Measurements from ENCODE around the gene IL1R2. TPM values are rescaled to one million over a fixed set of nuclear protein-coding genes. Genes with fewer than 3 reads are reported as not detected.

IL1R2 gene
- total RNA-seq, 2 donors from 2014 or later = 0.73 TPM; not detected in 1

DNA sequence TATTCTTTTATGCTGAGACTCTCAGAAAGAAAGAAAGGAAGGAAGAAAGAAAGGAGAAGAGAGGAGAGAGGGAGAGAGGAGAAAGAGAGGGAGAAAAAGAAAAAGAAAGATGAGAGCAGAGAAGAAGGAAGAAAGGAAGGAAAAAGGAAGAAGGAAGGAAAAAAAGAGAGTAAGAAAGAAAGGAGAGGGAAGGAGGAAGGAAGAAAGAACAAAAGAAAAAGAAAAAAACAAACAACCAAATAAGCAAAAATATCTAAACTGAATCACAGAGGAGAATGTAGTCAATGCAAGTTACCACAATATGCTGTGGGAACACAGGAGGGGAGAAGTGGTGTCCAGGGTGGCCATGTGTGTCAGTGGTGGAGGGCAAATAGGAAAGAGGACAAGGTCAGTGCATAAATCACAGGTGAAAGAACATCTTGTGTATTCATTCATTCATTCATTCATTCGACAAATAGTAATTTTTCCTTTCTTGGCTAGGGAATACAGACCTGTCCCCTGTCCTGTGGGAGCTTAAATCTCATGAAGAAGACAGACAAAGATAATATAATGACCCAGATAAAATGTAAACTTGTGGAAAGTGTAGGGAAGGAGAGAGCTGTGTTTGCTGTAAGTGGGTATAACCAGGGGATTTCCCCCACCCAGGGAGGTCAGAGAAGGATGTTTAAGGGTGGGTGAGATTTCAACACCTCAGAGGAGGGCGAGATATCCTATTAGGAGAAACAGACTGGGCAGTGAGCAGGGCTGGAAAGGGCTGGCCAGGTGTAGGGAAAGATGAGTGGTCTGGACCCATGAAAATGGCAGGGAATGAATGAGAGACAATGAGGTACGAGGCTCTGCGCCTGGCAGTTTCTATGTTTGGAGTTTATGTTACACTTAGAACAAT is 50.7 kb downstream of the IL1R2 start:
- Histone ChIP-seq H3K27ac (ENCODE audit: low read depth, low read length) (no peak overlapping the region), H3K9me3 (ENCODE audit: control insufficient read depth, low read length) (no peaks in the 10 kb centered on the region), H3K36me3 (ENCODE audit: control insufficient read depth, insufficient read depth, low read length) (no peaks in the 10 kb centered on the region), H3K9ac (ENCODE audit: extremely low read depth, low read length, poor library complexity, severe bottlenecking) (no peak overlapping the region), H3K4me1 (ENCODE audit: control insufficient read depth, insufficient read depth, low read length) (no peaks in the 10 kb centered on the region), H3K4me3 (ENCODE audit: low read length) (no peak overlapping the region), H3K27me3 (ENCODE audit: control insufficient read depth, insufficient read depth, low read length, poor library complexity, severe bottlenecking) (no peaks in the 10 kb centered on the region)
- Mint-ChIP-seq H3K27ac (no peak overlapping the region), H3K4me1 (no peaks in the 10 kb centered on the region), H3K4me3 (no peak overlapping the region), H3K27me3 (ENCODE audit: insufficient read depth) (peaks cover 6% of the 10 kb centered on the region), H3K9me3 (no peaks in the 10 kb centered on the region), H3K36me3 (ENCODE audit: low read depth) (no peaks in the 10 kb centered on the region)
- DNase-seq = no peak
- TF ChIP-seq CTCF (conservative IDR thresholded peaks at IDR 0.05) = no peak
- WGBS, 2 experiments (ENCODE audit: insufficient coverage in 1 of 2, insufficient read length in 1 of 2) = 92 to 94% methylated on average over 3 to 4 of the region's 4 CpGs

- Mint-ChIP-seq H3K36me3 (ENCODE audit: low read depth) (no peaks in the 10 kb centered on the region), H3K27ac (no peak overlapping the region), H3K27me3 (ENCODE audit: insufficient read depth) (peaks cover 6% of the 10 kb centered on the region), H3K4me3 (no peak overlapping the region), H3K4me1 (no peaks in the 10 kb centered on the region), H3K9me3 (no peaks in the 10 kb centered on the region)
- no peak overlapping the region for H3K9ac ChIP-seq (ENCODE audit: extremely low read depth, low read length, poor library complexity, severe bottlenecking)
- DNase-seq = no peak
- H3K36me3 ChIP-seq (ENCODE audit: control insufficient read depth, insufficient read depth, low read length) = no peaks in the 10 kb centered on the region
- no peaks in the 10 kb centered on the region for H3K27me3 ChIP-seq (ENCODE audit: control insufficient read depth, insufficient read depth, low read length, poor library complexity, severe bottlenecking)
- no peaks in the 10 kb centered on the region for H3K9me3 ChIP-seq (ENCODE audit: control insufficient read depth, low read length)
- 88 to 100% methylated on average over 1 of the region's 1 CpG for WGBS, 2 experiments (ENCODE audit: insufficient coverage in 1 of 2, insufficient read length in 1 of 2)
- no peak overlapping the region for H3K4me3 ChIP-seq (ENCODE audit: low read length)
- H3K27ac ChIP-seq (ENCODE audit: low read depth, low read length) = no peak overlapping the region
- TF ChIP-seq CTCF (conservative IDR thresholded peaks at IDR 0.05) = no peak
- no peaks in the 10 kb centered on the region for H3K4me1 ChIP-seq (ENCODE audit: control insufficient read depth, insufficient read depth, low read length)
Observed at GRCh38 chr2:102043560-102043959, 51.8 kb downstream of the IL1R2 start.

DNA sequence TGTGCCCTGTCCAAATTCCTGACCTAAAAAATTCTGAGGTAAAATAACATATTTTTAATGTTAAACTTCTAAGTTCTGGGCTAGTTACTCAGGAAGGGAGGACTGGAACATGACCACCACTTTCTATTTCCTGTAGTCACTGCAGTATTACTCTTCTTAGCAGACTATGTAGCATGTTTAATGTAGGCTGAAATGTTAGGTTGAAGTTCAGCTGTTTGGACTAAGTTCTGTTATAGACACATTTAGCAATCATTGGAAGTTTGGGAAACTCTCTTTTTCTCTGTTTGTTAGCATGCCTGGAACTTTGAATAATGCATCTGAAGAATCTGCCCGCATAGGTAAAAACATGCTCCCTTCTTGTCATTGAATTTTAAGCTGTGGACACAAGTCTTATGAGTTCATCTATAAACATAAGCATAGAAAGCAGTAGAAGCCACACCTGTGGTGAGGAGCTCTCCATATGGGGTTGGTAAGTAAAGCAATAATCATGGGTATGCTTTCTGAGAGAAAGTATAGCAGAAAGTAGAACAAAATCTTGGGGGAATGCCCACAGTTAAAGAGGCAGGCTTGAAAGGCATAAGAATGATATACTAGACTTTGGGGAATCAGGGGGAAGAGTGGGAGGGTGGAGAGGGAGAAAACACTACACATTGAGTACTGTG is 52.6 kb downstream of the IL1R2 start:
- no peak overlapping the region for H3K4me3 Mint-ChIP-seq
- no peak overlapping the region for H3K4me3 ChIP-seq (ENCODE audit: low read length)
- 88 to 100% methylated on average over 1 of the region's 1 CpG for WGBS, 2 experiments (ENCODE audit: insufficient coverage in 1 of 2, insufficient read length in 1 of 2)
- DNase-seq = no peak
- TF ChIP-seq CTCF (conservative IDR thresholded peaks at IDR 0.05) = no peak
- H3K36me3 Mint-ChIP-seq (ENCODE audit: low read depth) = no peaks in the 10 kb centered on the region
- no peak overlapping the region for H3K27ac Mint-ChIP-seq
- H3K4me1 Mint-ChIP-seq = no peaks in the 10 kb centered on the region
- no peaks in the 10 kb centered on the region for H3K9me3 ChIP-seq (ENCODE audit: control insufficient read depth, low read length)
- no peaks in the 10 kb centered on the region for H3K36me3 ChIP-seq (ENCODE audit: control insufficient read depth, insufficient read depth, low read length)
- peaks cover 6% of the 10 kb centered on the region for H3K27me3 Mint-ChIP-seq (ENCODE audit: insufficient read depth)
- no peak overlapping the region for H3K27ac ChIP-seq (ENCODE audit: low read depth, low read length)
- H3K4me1 ChIP-seq (ENCODE audit: control insufficient read depth, insufficient read depth, low read length) = no peaks in the 10 kb centered on the region
- no peaks in the 10 kb centered on the region for H3K9me3 Mint-ChIP-seq
- H3K27me3 ChIP-seq (ENCODE audit: control insufficient read depth, insufficient read depth, low read length, poor library complexity, severe bottlenecking) = no peaks in the 10 kb centered on the region
- no peak overlapping the region for H3K9ac ChIP-seq (ENCODE audit: extremely low read depth, low read length, poor library complexity, severe bottlenecking)

Measured in endodermal cell (in vitro differentiated cells).